Tibial nerve (tissue), 4 donors: ENCODE results near the gene PADI6.

Experiments
- EP300 ChIP-seq, 2 donors: sonication (generic); formaldehyde crosslinking; IDR thresholded peaks; one replicate each; pipeline ENCODE4 v1.6.1; 2017; ENCODE audit warnings: antibody characterized with exemption in 2 of 2, mild to moderate bottlenecking in 1 of 2
- POLR2A ChIP-seq, 2 donors: fragments of 450-650 bp; IDR thresholded peaks; one replicate each; pipeline ENCODE4 v1.6.1; 2017; ENCODE audit warnings: antibody characterized with exemption in 2 of 2, mild to moderate bottlenecking in 2 of 2, moderate library complexity in 2 of 2
- TF ChIP-seq, protein P1 (sequence below), 5 experiments: fragments of 200-600 bp in 3 of 5; fragments of 450-650 bp in 2 of 5; sonication (generic) in 3 of 5; IDR thresholded peaks; one replicate each; pipeline ENCODE4 v1.5.1; 2016 to 2019; ENCODE audit warnings: antibody characterized with exemption in 5 of 5, mild to moderate bottlenecking in 3 of 5, moderate library complexity in 2 of 5

DNA sequence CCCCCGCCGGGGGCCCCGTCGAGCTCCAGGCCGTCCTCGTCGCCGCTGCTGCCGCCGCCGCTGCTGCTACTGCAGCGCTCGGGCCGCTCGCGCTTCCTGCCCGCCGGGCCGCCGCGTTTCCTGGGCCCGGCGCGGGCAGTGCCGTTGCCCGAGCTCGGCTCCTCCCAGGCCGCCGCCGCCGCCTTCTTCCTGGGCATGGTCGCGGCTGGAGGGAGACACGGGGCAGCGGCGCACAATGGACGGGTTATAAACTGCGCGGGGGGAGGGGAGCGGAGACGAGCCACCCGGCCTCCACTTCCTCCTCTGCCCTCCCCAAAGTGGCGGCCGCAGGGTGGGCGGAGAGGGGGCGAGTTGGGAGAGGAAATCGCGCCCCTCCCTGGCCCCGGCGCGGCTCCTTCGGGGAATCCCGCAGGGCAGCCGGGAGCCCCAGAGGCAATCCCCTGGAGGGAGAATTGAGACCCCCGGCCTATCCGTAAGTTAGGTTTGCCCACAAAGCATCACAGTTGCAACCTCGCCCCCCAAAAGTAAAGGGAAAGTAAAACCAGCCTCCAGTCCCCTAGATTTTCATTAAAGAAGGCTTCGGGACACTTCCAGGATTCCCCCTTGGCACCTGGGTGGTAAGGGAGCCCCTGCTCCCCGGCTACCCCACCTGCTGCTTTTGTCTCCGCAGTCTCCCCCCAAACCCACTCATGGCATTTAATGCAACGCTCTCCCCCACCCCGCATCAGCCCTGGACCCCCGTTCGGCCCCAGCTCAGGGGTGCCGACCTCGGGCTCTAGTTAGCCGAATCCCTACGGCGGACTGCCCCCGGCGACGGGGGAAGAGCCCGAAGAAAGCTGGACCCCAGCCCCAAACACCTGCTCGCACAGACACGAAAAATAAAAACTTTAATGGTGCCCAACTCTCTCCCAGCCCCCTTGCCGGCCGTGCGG is 66.6 kb downstream of the PADI6 start:
- TF ChIP-seq, protein P1, sequence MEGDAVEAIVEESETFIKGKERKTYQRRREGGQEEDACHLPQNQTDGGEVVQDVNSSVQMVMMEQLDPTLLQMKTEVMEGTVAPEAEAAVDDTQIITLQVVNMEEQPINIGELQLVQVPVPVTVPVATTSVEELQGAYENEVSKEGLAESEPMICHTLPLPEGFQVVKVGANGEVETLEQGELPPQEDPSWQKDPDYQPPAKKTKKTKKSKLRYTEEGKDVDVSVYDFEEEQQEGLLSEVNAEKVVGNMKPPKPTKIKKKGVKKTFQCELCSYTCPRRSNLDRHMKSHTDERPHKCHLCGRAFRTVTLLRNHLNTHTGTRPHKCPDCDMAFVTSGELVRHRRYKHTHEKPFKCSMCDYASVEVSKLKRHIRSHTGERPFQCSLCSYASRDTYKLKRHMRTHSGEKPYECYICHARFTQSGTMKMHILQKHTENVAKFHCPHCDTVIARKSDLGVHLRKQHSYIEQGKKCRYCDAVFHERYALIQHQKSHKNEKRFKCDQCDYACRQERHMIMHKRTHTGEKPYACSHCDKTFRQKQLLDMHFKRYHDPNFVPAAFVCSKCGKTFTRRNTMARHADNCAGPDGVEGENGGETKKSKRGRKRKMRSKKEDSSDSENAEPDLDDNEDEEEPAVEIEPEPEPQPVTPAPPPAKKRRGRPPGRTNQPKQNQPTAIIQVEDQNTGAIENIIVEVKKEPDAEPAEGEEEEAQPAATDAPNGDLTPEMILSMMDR (IDR thresholded peaks at IDR 0.05): no peak
- no peak for TF ChIP-seq POLR2A (IDR thresholded peaks at IDR 0.05)
- peak in 1 of 2 donors; percentile 34 for TF ChIP-seq EP300 (IDR thresholded peaks at IDR 0.05)
